ENCODE results near the gene NUCB2. TPM values are rescaled to one million over a fixed set of nuclear protein-coding genes. Genes with fewer than 3 reads are reported as not detected.

The NUCB2 gene
- total RNA-seq, 1 donor from 2014 or later: 47.8 TPM

DNA sequence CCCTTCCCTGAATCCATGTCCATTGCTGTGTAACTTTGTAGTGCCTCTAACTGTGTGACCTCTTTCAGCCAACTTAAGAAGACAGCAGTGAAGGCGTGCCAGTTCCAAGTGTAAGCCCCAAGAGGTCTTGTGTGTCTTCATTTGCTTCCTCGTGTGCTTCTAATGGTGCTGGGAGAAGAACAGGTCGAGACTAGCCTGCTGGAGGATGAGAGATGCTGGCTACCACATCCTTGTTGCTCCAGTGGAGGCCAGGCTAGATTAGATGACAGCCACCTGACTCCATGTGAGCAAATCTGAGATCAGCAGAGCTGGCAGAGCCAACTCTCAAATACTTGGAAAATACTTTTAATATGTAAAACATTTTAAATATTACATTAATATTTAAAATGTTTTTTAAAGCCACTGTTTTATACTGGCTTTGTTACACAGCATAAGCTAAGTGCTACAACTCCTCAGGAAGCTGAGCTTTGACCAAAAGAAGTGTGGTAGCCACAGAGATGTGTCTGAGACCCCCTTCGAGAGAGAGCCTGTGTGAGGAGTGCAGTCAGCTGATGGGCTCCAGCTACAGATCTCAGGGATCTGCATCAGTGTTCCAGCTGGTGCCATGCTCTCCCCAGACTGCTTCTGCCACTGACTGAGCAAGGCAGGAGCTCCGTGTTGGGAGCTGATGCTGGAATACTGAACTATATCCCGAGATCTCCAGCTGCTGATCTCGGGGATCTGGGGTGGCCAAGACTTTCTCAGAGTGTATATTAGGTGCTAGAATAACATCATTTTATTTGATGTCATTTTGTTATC lies 103.0 kb downstream of the NUCB2 start:
- H3K4me3 ChIP-seq: no peak overlapping the region
- TF ChIP-seq, protein P1, sequence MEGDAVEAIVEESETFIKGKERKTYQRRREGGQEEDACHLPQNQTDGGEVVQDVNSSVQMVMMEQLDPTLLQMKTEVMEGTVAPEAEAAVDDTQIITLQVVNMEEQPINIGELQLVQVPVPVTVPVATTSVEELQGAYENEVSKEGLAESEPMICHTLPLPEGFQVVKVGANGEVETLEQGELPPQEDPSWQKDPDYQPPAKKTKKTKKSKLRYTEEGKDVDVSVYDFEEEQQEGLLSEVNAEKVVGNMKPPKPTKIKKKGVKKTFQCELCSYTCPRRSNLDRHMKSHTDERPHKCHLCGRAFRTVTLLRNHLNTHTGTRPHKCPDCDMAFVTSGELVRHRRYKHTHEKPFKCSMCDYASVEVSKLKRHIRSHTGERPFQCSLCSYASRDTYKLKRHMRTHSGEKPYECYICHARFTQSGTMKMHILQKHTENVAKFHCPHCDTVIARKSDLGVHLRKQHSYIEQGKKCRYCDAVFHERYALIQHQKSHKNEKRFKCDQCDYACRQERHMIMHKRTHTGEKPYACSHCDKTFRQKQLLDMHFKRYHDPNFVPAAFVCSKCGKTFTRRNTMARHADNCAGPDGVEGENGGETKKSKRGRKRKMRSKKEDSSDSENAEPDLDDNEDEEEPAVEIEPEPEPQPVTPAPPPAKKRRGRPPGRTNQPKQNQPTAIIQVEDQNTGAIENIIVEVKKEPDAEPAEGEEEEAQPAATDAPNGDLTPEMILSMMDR (IDR thresholded peaks at IDR 0.05): no peak
- no peak overlapping the region for H3K27ac ChIP-seq
- intact Hi-C loops (cut with DNase I): loop anchor here (10.0 kb wide), 1 partner anchor 595 kb away; no protein-coding TSS in a partner anchor
- H3K36me3 ChIP-seq: peaks cover 0 to 3% of the 10 kb centered on the region in 2 donors
- no peaks in the 10 kb centered on the region for H3K27me3 ChIP-seq
- H3K4me1 ChIP-seq: no peaks in the 10 kb centered on the region
- no peaks in the 10 kb centered on the region for H3K9me3 ChIP-seq
- no peak for DNase-seq (ENCODE audit: low spot score in 2 of 2)

DNA sequence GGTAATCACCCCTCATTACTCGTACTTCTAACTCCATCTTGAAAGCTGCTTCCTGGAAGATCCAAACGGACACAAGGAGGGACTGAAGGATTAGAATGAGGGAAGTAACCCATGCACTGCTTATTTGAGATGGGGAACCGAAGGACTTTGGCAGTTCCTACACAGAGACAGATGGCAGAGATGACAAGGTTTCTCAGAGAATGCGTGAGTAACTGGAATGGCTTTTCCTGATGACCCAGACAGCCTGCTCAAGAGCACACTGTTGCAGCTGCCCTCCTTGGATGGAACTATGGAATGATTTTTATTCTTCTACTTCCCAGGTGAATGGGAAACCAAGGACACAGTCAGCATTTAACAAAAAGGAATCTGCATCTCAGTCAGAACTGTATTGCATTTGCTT lies 104.6 kb downstream of the NUCB2 start:
- no peak for DNase-seq (ENCODE audit: low spot score in 2 of 2)
- TF ChIP-seq, protein P1 (IDR thresholded peaks at IDR 0.05): no peak
- Histone ChIP-seq H3K27me3 (no peaks in the 10 kb centered on the region), H3K9me3 (no peaks in the 10 kb centered on the region), H3K4me1 (peaks cover 1 to 3% of the 10 kb centered on the region in 2 donors), H3K27ac (no peak overlapping the region), H3K36me3 (no peaks in the 10 kb centered on the region), H3K4me3 (no peak overlapping the region)
- intact Hi-C loops (cut with DNase I): loop anchor here (10.0 kb wide), 1 partner anchor 594 kb away; no protein-coding TSS in a partner anchor

Other genes starting within 250 kb of the NUCB2 start
- 987 TPM for gene RPS13, start 199.1 kb upstream of the NUCB2 start, total RNA-seq
- gene PIK3C2A, start 68.8 kb upstream of the NUCB2 start, total RNA-seq: 56.6 TPM
- 0.21 TPM for gene NCR3LG1, start 75.1 kb downstream of the NUCB2 start, total RNA-seq
- gene KCNJ11, start 111.9 kb downstream of the NUCB2 start, total RNA-seq: not detected
- gene ABCC8, start 200.1 kb downstream of the NUCB2 start, total RNA-seq: not detected